H1 (cell line): Measurements from ENCODE around the gene CTTNBP2. TPM values are rescaled to one million over a fixed set of nuclear protein-coding genes. Genes with fewer than 3 reads are reported as not detected.

Experiments used
- CTCF ChIA-PET: fragments of 300-600 bp; sonication (Branson Sonifier 250); formaldehyde crosslinking; loops from one replicate; lab custom pipeline; 2021; ENCODE audit not compliant: partially characterized antibody; lab: Charles Lee
- POLR2A ChIA-PET: fragments of 300-600 bp; sonication (Branson Sonifier 250); formaldehyde crosslinking; loops from one replicate; lab custom pipeline; 2021; ENCODE audit warnings: inconsistent platforms; ENCODE audit not compliant: partially characterized antibody; lab: Charles Lee
- DNase-seq, 2 experiments: peaks; one replicate each; pipeline versions ENCODE4 v3.0.0 to v3.0.0-alpha.2; 2010 to 2022; ENCODE audit warnings: low spot score in 2 of 2, low read depth in 1 of 2, mixed read lengths in 1 of 2
- FAIRE-seq: peaks from 2 replicates; lab custom pipeline; 2011; peaks lifted over from hg19 to GRCh38; lab: Jason Lieb, UNC
- H2AFZ ChIP-seq: 2 replicates; pipeline ENCODE4 v1.8.1; 2012; ENCODE audit warnings: low read length, inconsistent platforms
- H2AK5ac ChIP-seq: 2 replicates; pipeline ENCODE4 v1.6.1; 2013; ENCODE audit warnings: low read depth, low read length
- H2BK120ac ChIP-seq: replicated peaks from 2 replicates; pipeline ENCODE3; 2013; ENCODE audit warnings: low read depth, low read length, inconsistent platforms
- H2BK12ac ChIP-seq: 2 replicates; pipeline ENCODE4 v1.6.1; 2013; ENCODE audit warnings: low read depth, low read length
- H2BK15ac ChIP-seq: 2 replicates; pipeline ENCODE4 v1.6.1; 2013; ENCODE audit warnings: low read length
- H2BK20ac ChIP-seq: 2 replicates; pipeline ENCODE4 v1.6.1; 2013; ENCODE audit warnings: low read length
- H2BK5ac ChIP-seq: 2 replicates; pipeline ENCODE4 v1.6.1; 2013; ENCODE audit warnings: low read depth, low read length
- H3K14ac ChIP-seq: 2 replicates; pipeline ENCODE4 v1.6.1; 2013; ENCODE audit warnings: inconsistent platforms; ENCODE audit not compliant: insufficient read length
- H3K18ac ChIP-seq: 2 replicates; pipeline ENCODE4 v1.6.1; 2013; ENCODE audit warnings: low read length; ENCODE audit errors: extremely low read depth
- H3K23ac ChIP-seq: 2 replicates; pipeline ENCODE4 v1.6.1; 2013; ENCODE audit warnings: inconsistent platforms; ENCODE audit not compliant: insufficient read length
- H3K23me2 ChIP-seq: 2 replicates; pipeline ENCODE4 v1.6.1; 2013; ENCODE audit warnings: low read depth, low read length
- H3K27ac ChIP-seq: 2 replicates; pipeline ENCODE4 v1.6.1; 2011; ENCODE audit warnings: low read depth, low read length, inconsistent platforms
- H3K27me3 ChIP-seq, 4 experiments: replicated peaks in 1 of 4; 1 replicate in 1 of 4; 2 replicates in 3 of 4; pipeline versions ENCODE4 v1.6.1 to v1.8.1; 2011 to 2013; ENCODE audit warnings: low read length in 3 of 4, mild to moderate bottlenecking in 3 of 4, inconsistent platforms in 2 of 4, mixed read lengths in 2 of 4, moderate library complexity in 1 of 4; ENCODE audit not compliant: control insufficient read depth in 3 of 4, insufficient read depth in 3 of 4; ENCODE audit errors: extremely low read depth in 1 of 4
- H3K36me3 ChIP-seq, 4 experiments: 2 replicates each; pipeline versions ENCODE4 v1.6.1 to v1.8.1; 2011 to 2013; ENCODE audit warnings: mild to moderate bottlenecking in 4 of 4, low read length in 3 of 4, moderate library complexity in 2 of 4, control low read depth in 1 of 4, inconsistent platforms in 1 of 4; ENCODE audit not compliant: insufficient read depth in 4 of 4, control insufficient read depth in 2 of 4
- H3K4ac ChIP-seq: replicated peaks from 2 replicates; pipeline ENCODE3; 2013; ENCODE audit warnings: low read length, low read depth, mixed read lengths, inconsistent platforms; ENCODE audit not compliant: insufficient read length
- H3K4me1 ChIP-seq, 4 experiments: replicated peaks in 1 of 4; 1 replicate in 1 of 4; 2 replicates in 3 of 4; pipeline versions ENCODE4 v1.6.1 to v1.8.1; 2011 to 2013; ENCODE audit warnings: low read length in 3 of 4, inconsistent platforms in 2 of 4, mixed read lengths in 1 of 4; ENCODE audit not compliant: insufficient read depth in 4 of 4, control insufficient read depth in 3 of 4
- H3K4me2 ChIP-seq, 2 experiments: 2 replicates each; pipeline versions ENCODE4 v1.6.1 to v1.8.1; 2011 to 2013; ENCODE audit warnings: low read depth in 2 of 2, low read length in 2 of 2, control low read depth in 1 of 2, inconsistent platforms in 1 of 2, mild to moderate bottlenecking in 1 of 2; ENCODE audit not compliant: insufficient read depth in 1 of 2
- H3K4me3 ChIP-seq, 4 experiments: fragments of 200-600, 300-600 bp in 1 of 4; sonication (generic), shearing (Covaris generic), sonication (Bioruptor Twin) in 1 of 4; 2 replicates each; pipeline versions ENCODE4 v1.5.1 to v1.8.1; 2011 to 2016; ENCODE audit warnings: low read length in 4 of 4, low read depth in 3 of 4, control low read depth in 2 of 4, inconsistent platforms in 2 of 4, mild to moderate bottlenecking in 2 of 4, mixed read lengths in 1 of 4, moderate library complexity in 1 of 4; ENCODE audit not compliant: insufficient read depth in 2 of 4; ENCODE audit errors: extremely low read depth in 1 of 4
- H3K56ac ChIP-seq: replicated peaks from 2 replicates; pipeline ENCODE3; 2013; ENCODE audit warnings: low read depth, mild to moderate bottlenecking, mixed read lengths, low read length, inconsistent platforms; ENCODE audit not compliant: insufficient read length
- H3K79me1 ChIP-seq: 2 replicates; pipeline ENCODE4 v1.6.1; 2013; ENCODE audit warnings: low read depth, low read length, control low read depth
- H3K79me2 ChIP-seq, 2 experiments: 2 replicates each; pipeline versions ENCODE4 v1.6.1 to v1.8.1; 2012 to 2013; ENCODE audit warnings: low read length in 2 of 2, mild to moderate bottlenecking in 2 of 2, inconsistent platforms in 1 of 2; ENCODE audit not compliant: insufficient read depth in 2 of 2, control insufficient read depth in 1 of 2
- H3K9ac ChIP-seq, 4 experiments: replicated peaks in 1 of 4; 1 replicate in 1 of 4; 2 replicates in 3 of 4; pipeline versions ENCODE4 v1.6.1 to v1.8.1; 2011 to 2013; ENCODE audit warnings: low read depth in 3 of 4, low read length in 3 of 4, control low read depth in 2 of 4, mild to moderate bottlenecking in 2 of 4, moderate library complexity in 2 of 4, inconsistent platforms in 1 of 4; ENCODE audit errors: extremely low read depth in 1 of 4
- H3K9me3 ChIP-seq, 2 experiments: 2 replicates each; pipeline versions ENCODE4 v1.6.1 to v1.8.1; 2012 to 2013; ENCODE audit warnings: mild to moderate bottlenecking in 2 of 2, moderate library complexity in 2 of 2, control low read depth in 1 of 2, inconsistent platforms in 1 of 2, low read depth in 1 of 2, low read length in 1 of 2, mixed read lengths in 1 of 2; ENCODE audit not compliant: insufficient read depth in 2 of 2
- H4K20me1 ChIP-seq, 2 experiments: replicated peaks in 1 of 2; 2 replicates each; pipeline versions ENCODE3 to v1.8.1; 2011 to 2013; ENCODE audit warnings: inconsistent platforms in 2 of 2, low read length in 2 of 2, mild to moderate bottlenecking in 1 of 2; ENCODE audit not compliant: insufficient read depth in 2 of 2, control insufficient read depth in 1 of 2
- H4K5ac ChIP-seq: 2 replicates; pipeline ENCODE4 v1.6.1; 2013; ENCODE audit warnings: low read length, low read depth, mixed read lengths, inconsistent platforms; ENCODE audit not compliant: insufficient read length
- H4K8ac ChIP-seq: 2 replicates; pipeline ENCODE4 v1.8.0; 2013; ENCODE audit warnings: mild to moderate bottlenecking, moderate library complexity, low read length, inconsistent platforms; ENCODE audit not compliant: insufficient read depth; ENCODE audit errors: extremely low read depth
- H4K91ac ChIP-seq: replicated peaks from 2 replicates; pipeline ENCODE3; 2013; ENCODE audit warnings: low read length, mixed read lengths, inconsistent platforms; ENCODE audit not compliant: insufficient read length
- BRCA1 ChIP-seq: IDR thresholded peaks from 2 replicates; pipeline ENCODE4 v1.6.1; 2012; ENCODE audit warnings: low read depth, low read length, improper control_type of control experiment
- CHD1 ChIP-seq: IDR thresholded peaks from 2 replicates; pipeline ENCODE4 v1.6.1; 2012; ENCODE audit warnings: low read depth, low read length, improper control_type of control experiment
- EGR1 ChIP-seq: IDR thresholded peaks from 2 replicates; pipeline ENCODE4 v1.6.1; 2011; ENCODE audit warnings: low read depth, low read length, borderline replicate concordance
- GTF2F1 ChIP-seq: IDR thresholded peaks from 2 replicates; pipeline ENCODE4 v1.6.1; 2012; ENCODE audit warnings: low read depth, low read length, improper control_type of control experiment, borderline replicate concordance
- JUN ChIP-seq: IDR thresholded peaks from 2 replicates; pipeline ENCODE4 v1.6.1; 2011; ENCODE audit warnings: low read depth, mild to moderate bottlenecking, improper control_type of control experiment, low read length
- JUND ChIP-seq: IDR thresholded peaks from 2 replicates; pipeline ENCODE4 v1.6.1; 2011; ENCODE audit warnings: mild to moderate bottlenecking, improper control_type of control experiment, low read length
- MAFK ChIP-seq: IDR thresholded peaks from 2 replicates; pipeline ENCODE4 v1.6.1; 2012; ENCODE audit warnings: low read depth, mild to moderate bottlenecking, improper control_type of control experiment, low read length
- RBBP5 ChIP-seq: IDR thresholded peaks from 2 replicates; pipeline ENCODE4 v1.7.1; 2012; ENCODE audit warnings: low read depth, mild to moderate bottlenecking, inconsistent platforms, low read length, moderate library complexity, borderline replicate concordance
- RFX5 ChIP-seq: IDR thresholded peaks from 2 replicates; pipeline ENCODE4 v1.6.1; 2011; ENCODE audit warnings: low read depth, low read length, improper control_type of control experiment, borderline replicate concordance
- SIRT6 ChIP-seq: IDR thresholded peaks from one replicate; pipeline ENCODE4 v1.7.1; 2012; ENCODE audit warnings: low read length, inconsistent platforms
- SP1 ChIP-seq: IDR thresholded peaks from 2 replicates; pipeline ENCODE4 v1.6.1; 2011; ENCODE audit warnings: low read depth, low read length
- SP2 ChIP-seq: IDR thresholded peaks from 2 replicates; pipeline ENCODE4 v1.6.1; 2012; ENCODE audit warnings: mild to moderate bottlenecking, low read length, inconsistent platforms
- SRF ChIP-seq: IDR thresholded peaks from 2 replicates; pipeline ENCODE4 v1.6.1; 2011; ENCODE audit warnings: mild to moderate bottlenecking, low read depth, low read length, moderate library complexity
- TCF12 ChIP-seq: IDR thresholded peaks from 2 replicates; pipeline ENCODE4 v1.6.1; 2011; ENCODE audit warnings: low read depth, mild to moderate bottlenecking, low read length
- WGBS, 2 experiments: shearing (Covaris generic) in 1 of 2; methylation state at CpG; one replicate each; pipeline versions ENCODE4 v1.1.6 to v1.1.7; 2013 to 2015; ENCODE audit warnings: low lambda C conversion rate in 2 of 2, mixed read lengths in 2 of 2, inconsistent platforms in 1 of 2, low coverage in 1 of 2, missing lambda C conversion rate in 1 of 2; ENCODE audit not compliant: insufficient replicate concordance in 2 of 2, insufficient coverage in 1 of 2, insufficient read length in 1 of 2; ENCODE audit errors: extremely low coverage in 1 of 2, missing lambda C conversion rate in 1 of 2; 5-methylcytosine and 5-hydroxymethylcytosine counted together
- polyA plus RNA-seq, 7 experiments: library from polyadenylated mRNA; depleted of rRNA in 3 of 7; stranded (reverse) in 5 of 7; unstranded in 2 of 7; fragments of >200 nt in 5 of 7; fragments of 200-250 nt in 2 of 7; gene quantifications; 1 replicate in 5 of 7; 2 replicates in 1 of 7; 4 replicates in 1 of 7; pipeline versions ENCODE4 v1.2.1 to v1.2.3, GENCODE V29; 2011 to 2013; ENCODE audit warnings: missing spikeins in 2 of 7, mixed read lengths in 2 of 7
- total RNA-seq: library from RNA; stranded (reverse); fragmentation: NEBNext Ultra II Directional; extraction: Animal tissue kit (Norgen Biotek cat#: 25700); gene quantifications from 2 replicates; pipeline ENCODE4 v1.2.1, GENCODE V29; 2021
- TF ChIP-seq, protein P1 (sequence below): IDR thresholded peaks from 2 replicates; pipeline ENCODE4 v1.6.1; 2011; ENCODE audit warnings: low read length, improper control_type of control experiment

The CTTNBP2 gene
- total and polyA plus RNA-seq, 2 of the 8 experiments (the other 6 are each of a cell fraction or from before 2014, with no cell fraction given) = 15.3 to 35.1 TPM

DNA sequence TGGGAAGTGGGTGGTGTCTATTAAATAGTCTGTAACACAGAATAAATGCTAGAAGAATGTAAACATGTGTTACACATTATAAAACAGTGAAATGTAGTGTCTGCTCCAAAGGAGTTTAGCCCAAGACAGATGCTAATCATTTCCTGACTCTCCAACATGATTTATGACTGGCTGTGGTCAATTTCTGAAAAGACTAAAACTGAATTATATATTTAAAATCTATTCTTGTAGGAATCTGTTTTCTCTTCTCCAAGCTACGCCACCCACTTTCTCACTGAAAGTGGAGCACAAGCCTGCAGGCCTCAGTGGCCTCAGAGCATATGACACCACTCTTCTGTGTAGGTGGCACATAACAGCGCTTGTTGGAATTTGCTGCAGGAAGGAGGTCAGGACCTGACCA is 44.4 kb downstream of the CTTNBP2 start:
- H3K4ac ChIP-seq = no peak overlapping the region
- no peak overlapping the region for H3K27ac ChIP-seq
- ChIA-PET CTCF (interaction anchor here (1.0 to 3.1 kb wide), 11 partner anchors 9 to 78 kb away, joined by 3 to 11 read pairs (median 5); partner anchors contain the start of gene CTTNBP2), POLR2A (interaction anchor here (1.4 kb wide), 2 partner anchors 13 to 45 kb away, joined by 3 read pairs; partner anchors contain the start of gene CTTNBP2)
- peaks cover 4% of the 10 kb centered on the region; the same call in 1 of the 2 replicates for H3K79me1 ChIP-seq
- no peak overlapping the region for H2BK120ac ChIP-seq
- H3K27me3 ChIP-seq = no peaks in the 10 kb centered on the region
- no peak overlapping the region for H2BK12ac ChIP-seq
- H3K36me3 ChIP-seq = peaks cover 0 to 14% (median 5%) of the 10 kb centered on the region in 4 experiments; a peak in 3 of 8 replicates
- H4K20me1 ChIP-seq = no peaks in the 10 kb centered on the region
- H2BK20ac ChIP-seq = no peak overlapping the region
- H3K4me2 ChIP-seq = no peak overlapping the region
- FAIRE-seq (no peak), DNase-seq (no peak)
- H3K23ac ChIP-seq = no peak overlapping the region
- H3K18ac ChIP-seq = no peak overlapping the region
- no peaks in the 10 kb centered on the region; the same call in 1 of the 2 replicates for H3K23me2 ChIP-seq
- no peak overlapping the region for H3K14ac ChIP-seq
- no peak overlapping the region for H2AK5ac ChIP-seq
- H4K8ac ChIP-seq = no peak overlapping the region
- peaks cover 0 to 58% of the 10 kb centered on the region in 2 experiments; a peak in 3 of 4 replicates for H3K79me2 ChIP-seq
- H2BK15ac ChIP-seq = no peak overlapping the region
- 94% methylated on average over 2 of the region's 2 CpGs; no CpG with 5 or more reads in 1 of the 2 experiments for WGBS, 2 experiments
- no peak overlapping the region for H3K56ac ChIP-seq
- H3K4me1 ChIP-seq = peaks cover 0 to 6% (median 3%) of the 10 kb centered on the region in 4 experiments; a peak in 3 of 7 replicates
- no peak overlapping the region for H4K91ac ChIP-seq
- H3K4me3 ChIP-seq = no peak overlapping the region
- no peak overlapping the region for H2BK5ac ChIP-seq
- H4K5ac ChIP-seq = no peak overlapping the region
- no peaks in the 10 kb centered on the region for H3K9me3 ChIP-seq
- no peak overlapping the region for H2AFZ ChIP-seq
- no peak overlapping the region for H3K9ac ChIP-seq
- no peak for TF ChIP-seq EGR1
- TF ChIP-seq TCF12 = no peak
- TF ChIP-seq SP2 = no peak
- TF ChIP-seq CHD1 = no peak
- TF ChIP-seq, protein P1, sequence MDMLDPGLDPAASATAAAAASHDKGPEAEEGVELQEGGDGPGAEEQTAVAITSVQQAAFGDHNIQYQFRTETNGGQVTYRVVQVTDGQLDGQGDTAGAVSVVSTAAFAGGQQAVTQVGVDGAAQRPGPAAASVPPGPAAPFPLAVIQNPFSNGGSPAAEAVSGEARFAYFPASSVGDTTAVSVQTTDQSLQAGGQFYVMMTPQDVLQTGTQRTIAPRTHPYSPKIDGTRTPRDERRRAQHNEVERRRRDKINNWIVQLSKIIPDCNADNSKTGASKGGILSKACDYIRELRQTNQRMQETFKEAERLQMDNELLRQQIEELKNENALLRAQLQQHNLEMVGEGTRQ = no peak
- no peak for TF ChIP-seq GTF2F1
- no peak for TF ChIP-seq RBBP5
- no peak for TF ChIP-seq JUN
- TF ChIP-seq MAFK = no peak
- TF ChIP-seq BRCA1 = no peak
- TF ChIP-seq SIRT6 = no peak
- no peak for TF ChIP-seq RFX5
- no peak for TF ChIP-seq JUND
- TF ChIP-seq SRF = no peak
- TF ChIP-seq SP1 = no peak
